ENCODE measurements around the gene CCDC159. TPM values are rescaled to one million over a fixed set of nuclear protein-coding genes. Genes with fewer than 3 reads are reported as not detected.

The CCDC159 gene
- polyA plus RNA-seq, 1 of the 3 experiments (the other 2 are of a cell fraction), result 25.2 TPM

DNA sequence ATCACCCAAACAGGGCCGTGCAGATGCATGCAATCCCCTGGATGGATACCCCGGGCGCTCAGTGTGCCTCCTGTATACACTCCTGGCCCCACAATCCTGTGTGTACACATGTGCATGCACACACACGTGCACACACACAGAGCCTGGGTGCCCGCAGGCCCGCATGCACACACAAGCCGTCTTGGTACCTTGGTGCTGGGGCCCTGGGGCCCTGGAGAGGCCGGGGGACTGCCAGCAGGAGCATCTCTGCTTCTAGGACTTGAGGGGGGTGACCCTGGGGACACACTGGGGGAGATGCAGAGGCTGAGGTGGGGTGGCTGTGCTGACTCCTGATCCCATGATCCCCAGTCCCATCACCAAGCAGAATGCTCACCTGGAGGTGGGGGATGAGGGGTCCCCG lies 53.3 kb downstream of the CCDC159 start:
- H3K4me2 ChIP-seq, result no peak overlapping the region
- no peak overlapping the region for H3K4me3 ChIP-seq (ENCODE audit: low read depth in 2 of 2, low read length in 1 of 2)
- no peaks in the 10 kb centered on the region for H4K20me1 ChIP-seq (ENCODE audit: insufficient read depth)
- no peaks in the 10 kb centered on the region for H3K36me3 ChIP-seq (replicated peaks in 1 of 2; ENCODE audit: control insufficient read depth in 1 of 2, insufficient read depth in 2 of 2, low read length in 1 of 2)
- H3K9me2 ChIP-seq, result no peaks in the 10 kb centered on the region
- no peaks in the 10 kb centered on the region for H3K27me3 ChIP-seq (ENCODE audit: insufficient read depth)
- no peak overlapping the region for H3K27ac ChIP-seq (ENCODE audit: low read depth in 2 of 2, low read length in 1 of 2)
- no peak overlapping the region for H3K9ac ChIP-seq
- no peaks in the 10 kb centered on the region for H3F3A ChIP-seq (replicated peaks; ENCODE audit: insufficient read depth)
- TF ChIP-seq, protein P1, sequence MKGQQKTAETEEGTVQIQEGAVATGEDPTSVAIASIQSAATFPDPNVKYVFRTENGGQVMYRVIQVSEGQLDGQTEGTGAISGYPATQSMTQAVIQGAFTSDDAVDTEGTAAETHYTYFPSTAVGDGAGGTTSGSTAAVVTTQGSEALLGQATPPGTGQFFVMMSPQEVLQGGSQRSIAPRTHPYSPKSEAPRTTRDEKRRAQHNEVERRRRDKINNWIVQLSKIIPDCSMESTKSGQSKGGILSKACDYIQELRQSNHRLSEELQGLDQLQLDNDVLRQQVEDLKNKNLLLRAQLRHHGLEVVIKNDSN (IDR thresholded peaks at IDR 0.05; ENCODE audit: borderline replicate concordance, low read depth), result no peak
- no peak for TF ChIP-seq FOSL2 (IDR thresholded peaks at IDR 0.05; ENCODE audit: borderline replicate concordance, low read depth)
- TF ChIP-seq REST (IDR thresholded peaks at IDR 0.05; ENCODE audit: low read depth, low read length), result no peak
- TF ChIP-seq, protein P2, sequence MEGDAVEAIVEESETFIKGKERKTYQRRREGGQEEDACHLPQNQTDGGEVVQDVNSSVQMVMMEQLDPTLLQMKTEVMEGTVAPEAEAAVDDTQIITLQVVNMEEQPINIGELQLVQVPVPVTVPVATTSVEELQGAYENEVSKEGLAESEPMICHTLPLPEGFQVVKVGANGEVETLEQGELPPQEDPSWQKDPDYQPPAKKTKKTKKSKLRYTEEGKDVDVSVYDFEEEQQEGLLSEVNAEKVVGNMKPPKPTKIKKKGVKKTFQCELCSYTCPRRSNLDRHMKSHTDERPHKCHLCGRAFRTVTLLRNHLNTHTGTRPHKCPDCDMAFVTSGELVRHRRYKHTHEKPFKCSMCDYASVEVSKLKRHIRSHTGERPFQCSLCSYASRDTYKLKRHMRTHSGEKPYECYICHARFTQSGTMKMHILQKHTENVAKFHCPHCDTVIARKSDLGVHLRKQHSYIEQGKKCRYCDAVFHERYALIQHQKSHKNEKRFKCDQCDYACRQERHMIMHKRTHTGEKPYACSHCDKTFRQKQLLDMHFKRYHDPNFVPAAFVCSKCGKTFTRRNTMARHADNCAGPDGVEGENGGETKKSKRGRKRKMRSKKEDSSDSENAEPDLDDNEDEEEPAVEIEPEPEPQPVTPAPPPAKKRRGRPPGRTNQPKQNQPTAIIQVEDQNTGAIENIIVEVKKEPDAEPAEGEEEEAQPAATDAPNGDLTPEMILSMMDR (IDR thresholded peaks at IDR 0.05), result no peak
- no peak for TF ChIP-seq ELF1 (IDR thresholded peaks at IDR 0.05)
- TF ChIP-seq YY1 (IDR thresholded peaks at IDR 0.05; ENCODE audit: low read depth), result no peak
- TF ChIP-seq, protein P3, sequence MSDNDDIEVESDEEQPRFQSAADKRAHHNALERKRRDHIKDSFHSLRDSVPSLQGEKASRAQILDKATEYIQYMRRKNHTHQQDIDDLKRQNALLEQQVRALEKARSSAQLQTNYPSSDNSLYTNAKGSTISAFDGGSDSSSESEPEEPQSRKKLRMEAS (IDR thresholded peaks at IDR 0.05; ENCODE audit: low read depth), result no peak
- no peak for TF ChIP-seq RCOR1 (IDR thresholded peaks at IDR 0.05; ENCODE audit: low read length)
- no peak for DNase-seq
- 83% methylated on average over 2 of the region's 9 CpGs for whole genome bisulfite sequencing (ENCODE audit: low lambda C conversion rate)
- ChIA-PET CTCF (interaction anchor here (0.6 to 1.5 kb wide), 3 partner anchors 17 to 58 kb away, joined by 3 to 5 read pairs (median 3); partner anchors contain the start of gene RGL3), POLR2A (no interaction called here)
- no peak overlapping the region for H2AFZ ChIP-seq (ENCODE audit: low read depth)
- no peaks in the 10 kb centered on the region for H3K9me3 ChIP-seq
- H3K4me1 ChIP-seq (ENCODE audit: control insufficient read depth in 1 of 2, insufficient read depth in 2 of 2, low read depth in 1 of 2, low read length in 1 of 2), result no peaks in the 10 kb centered on the region
- H3K79me2 ChIP-seq (ENCODE audit: insufficient read depth), result no peaks in the 10 kb centered on the region

DNA sequence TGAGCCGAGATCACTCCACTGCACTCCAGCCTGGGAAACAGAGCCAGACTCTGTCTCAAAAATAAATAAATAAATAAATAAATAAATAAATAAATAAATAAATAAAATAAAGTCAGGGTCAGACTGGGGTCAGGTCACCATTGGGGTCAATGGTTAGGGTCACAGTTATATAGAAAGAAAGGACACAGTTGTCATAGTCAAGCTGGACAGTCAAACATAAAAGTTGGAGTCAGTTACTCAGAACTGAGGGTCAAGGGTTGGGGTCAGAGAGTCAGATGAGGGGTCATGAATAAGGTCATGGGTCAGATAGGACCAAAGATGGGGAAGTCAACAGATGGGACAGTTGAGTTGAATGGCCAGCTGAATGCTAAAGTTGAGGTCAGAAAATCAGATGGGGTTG lies 54.5 kb downstream of the CCDC159 start:
- Histone ChIP-seq H3F3A (replicated peaks; ENCODE audit: insufficient read depth) (no peaks in the 10 kb centered on the region), H2AFZ (ENCODE audit: low read depth) (no peak overlapping the region), H3K4me3 (ENCODE audit: low read depth in 2 of 2, low read length in 1 of 2) (no peak overlapping the region), H3K36me3 (replicated peaks in 1 of 2; ENCODE audit: control insufficient read depth in 1 of 2, insufficient read depth in 2 of 2, low read length in 1 of 2) (no peaks in the 10 kb centered on the region), H3K9me2 (no peaks in the 10 kb centered on the region), H3K27me3 (ENCODE audit: insufficient read depth) (no peaks in the 10 kb centered on the region), H3K27ac (ENCODE audit: low read depth in 2 of 2, low read length in 1 of 2) (no peak overlapping the region), H3K4me2 (no peak overlapping the region), H3K79me2 (ENCODE audit: insufficient read depth) (no peaks in the 10 kb centered on the region), H3K4me1 (ENCODE audit: control insufficient read depth in 1 of 2, insufficient read depth in 2 of 2, low read depth in 1 of 2, low read length in 1 of 2) (no peaks in the 10 kb centered on the region), H4K20me1 (ENCODE audit: insufficient read depth) (no peaks in the 10 kb centered on the region), H3K9me3 (no peaks in the 10 kb centered on the region), H3K9ac (no peak overlapping the region)
- ChIA-PET CTCF (interaction anchor here (0.8 to 1.5 kb wide), 4 partner anchors 17 to 20 kb away, joined by 3 to 5 read pairs (median 4); partner anchors contain the start of gene EPOR), POLR2A (interaction anchor here (0.6 kb wide), 2 partner anchors 13 to 80 kb away, joined by 3 read pairs; no protein-coding TSS in a partner anchor)
- peak; percentile 36 for DNase-seq
- WGBS (ENCODE audit: low lambda C conversion rate), result 81% methylated on average over 1 of the region's 1 CpG
- no peak for TF ChIP-seq ELF1 (IDR thresholded peaks at IDR 0.05)
- TF ChIP-seq RFX5 (IDR thresholded peaks at IDR 0.05; ENCODE audit: low read length), result no peak
- TF ChIP-seq GATA2 (CRISPR knock-in tag; IDR thresholded peaks at IDR 0.05), result no peak
- no peak for TF ChIP-seq MXI1 (IDR thresholded peaks at IDR 0.05; ENCODE audit: low read depth, low read length)
- TF ChIP-seq ZBTB33 (IDR thresholded peaks at IDR 0.05; ENCODE audit: borderline replicate concordance, low read depth), result no peak
- no peak for TF ChIP-seq REST (IDR thresholded peaks at IDR 0.05; ENCODE audit: low read depth, low read length)
- TF ChIP-seq, protein P1 (IDR thresholded peaks at IDR 0.05; ENCODE audit: borderline replicate concordance, low read depth), result no peak
